ENCODE data around the gene SLC22A15.

The SLC22A15 gene

DNA sequence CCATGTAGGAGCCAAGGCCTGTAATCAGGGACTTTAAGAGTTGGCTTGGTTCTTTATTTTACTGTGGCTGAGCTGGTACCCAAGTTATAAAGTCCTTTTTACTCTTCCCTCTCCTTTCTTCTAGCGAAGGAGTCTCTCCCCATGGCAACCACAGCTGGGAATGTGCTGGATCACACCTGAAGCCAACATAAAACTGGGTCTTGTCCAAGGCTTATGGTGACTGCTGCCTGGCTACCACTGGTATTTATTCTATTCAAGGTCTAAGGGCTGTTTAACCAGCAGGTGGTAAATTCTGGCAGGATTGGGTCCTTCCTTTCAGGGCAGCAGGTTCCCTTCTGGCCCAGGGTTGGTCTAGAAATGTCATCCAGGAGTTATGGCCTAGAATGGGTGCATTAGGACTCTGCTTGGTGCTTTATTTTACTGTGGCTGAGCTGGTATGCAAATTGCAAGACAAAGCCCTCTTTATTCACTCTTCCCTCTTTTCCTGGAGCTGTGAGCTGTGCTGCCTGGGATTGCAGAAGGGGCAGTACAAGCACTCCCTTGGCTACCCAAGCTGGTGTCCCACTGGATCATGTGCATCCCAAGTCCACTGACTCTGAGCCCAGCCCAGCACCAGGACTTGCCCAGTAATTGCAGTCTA, 26.6 kb downstream of the SLC22A15 start:
- no peaks in the 10 kb centered on the region for H3K36me3 ChIP-seq (ENCODE audit: control insufficient read depth in 5 of 5, insufficient read depth in 5 of 5, low read length in 5 of 5)
- no peak overlapping the region for H3K9ac ChIP-seq (ENCODE audit: low read length in 5 of 5)

DNA sequence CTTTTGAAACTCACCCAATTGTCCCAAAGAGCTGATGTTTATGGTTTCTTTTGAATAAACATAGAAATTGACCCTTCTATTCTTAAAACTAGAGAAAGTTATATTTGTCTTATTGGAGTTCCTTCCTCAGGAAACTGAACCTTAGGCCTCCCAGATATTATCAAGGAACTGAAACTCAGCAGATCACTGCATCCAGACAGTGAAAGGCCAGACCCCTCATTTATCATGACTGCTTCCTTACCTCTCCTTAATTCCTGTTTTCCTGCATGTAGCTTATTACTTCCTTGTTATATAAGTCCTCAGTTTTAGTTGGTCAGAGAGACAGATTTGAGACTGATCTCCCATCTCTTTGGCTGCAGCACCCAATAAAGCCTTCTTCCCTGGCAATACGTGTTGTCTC, 27.5 kb downstream of the SLC22A15 start:
- H3K9ac ChIP-seq (ENCODE audit: low read length in 5 of 5), result no peak overlapping the region
- H3K9me3 ChIP-seq (ENCODE audit: control insufficient read depth in 5 of 5, low read length in 5 of 5), result peaks cover 0 to 5% (median 0%) of the 10 kb centered on the region in 5 donors
- no peak overlapping the region for H3K27ac ChIP-seq (ENCODE audit: low read depth, low read length)
- no peaks in the 10 kb centered on the region for H3K27me3 ChIP-seq (ENCODE audit: control insufficient read depth in 5 of 5, insufficient read depth in 4 of 5, low read length in 5 of 5)
- H3K4me1 ChIP-seq (ENCODE audit: control insufficient read depth in 5 of 5, insufficient read depth in 5 of 5, low read length in 5 of 5), result peaks cover 0 to 2% (median 0%) of the 10 kb centered on the region in 5 donors
- no peaks in the 10 kb centered on the region for H3K36me3 ChIP-seq (ENCODE audit: control insufficient read depth in 5 of 5, insufficient read depth in 5 of 5, low read length in 5 of 5)
- no peak overlapping the region for H3K4me3 ChIP-seq (ENCODE audit: low read depth in 1 of 5, low read length in 5 of 5)

More for the DNA sequence above, 26.6 kb downstream of the SLC22A15 start:
- Histone ChIP-seq H3K27ac (ENCODE audit: low read depth, low read length) (no peak overlapping the region), H3K4me1 (ENCODE audit: control insufficient read depth in 5 of 5, insufficient read depth in 5 of 5, low read length in 5 of 5) (peaks cover 0 to 2% (median 0%) of the 10 kb centered on the region in 5 donors), H3K9me3 (ENCODE audit: control insufficient read depth in 5 of 5, low read length in 5 of 5) (peaks cover 0 to 11% (median 7%) of the 10 kb centered on the region in 5 donors), H3K27me3 (ENCODE audit: control insufficient read depth in 5 of 5, insufficient read depth in 4 of 5, low read length in 5 of 5) (no peaks in the 10 kb centered on the region), H3K4me3 (ENCODE audit: low read depth in 1 of 5, low read length in 5 of 5) (no peak overlapping the region)

DNA sequence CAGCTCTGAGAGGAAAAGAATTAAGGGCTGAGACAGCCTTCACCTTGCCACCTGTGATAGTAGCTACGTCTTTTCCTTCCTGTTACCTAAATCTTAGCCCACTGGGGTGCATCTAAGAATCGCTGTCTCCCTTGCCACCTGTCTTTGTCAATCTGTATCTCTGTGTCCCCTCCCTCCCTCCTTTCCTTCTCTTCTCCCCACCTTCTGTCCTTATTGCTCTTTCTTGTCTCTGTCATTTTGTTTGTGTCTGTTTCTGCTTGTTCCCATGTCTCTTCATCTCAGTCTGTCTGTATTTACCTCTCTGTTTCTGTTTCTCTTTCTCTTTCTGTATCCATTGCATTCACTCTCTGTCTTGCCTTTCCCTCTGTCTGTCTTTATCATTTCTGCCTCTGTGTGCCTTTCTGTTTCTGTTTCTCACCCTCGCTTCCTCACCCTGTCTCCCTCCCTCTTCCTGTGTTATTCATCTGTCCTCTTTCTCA, 30.2 kb downstream of the SLC22A15 start:
- H3K4me3 ChIP-seq (ENCODE audit: low read depth in 1 of 5, low read length in 5 of 5), result no peak overlapping the region
- H3K4me1 ChIP-seq (ENCODE audit: control insufficient read depth in 5 of 5, insufficient read depth in 5 of 5, low read length in 5 of 5), result peaks cover 0 to 2% (median 0%) of the 10 kb centered on the region in 5 donors
- H3K27me3 ChIP-seq (ENCODE audit: control insufficient read depth in 5 of 5, insufficient read depth in 4 of 5, low read length in 5 of 5), result no peaks in the 10 kb centered on the region
- H3K36me3 ChIP-seq (ENCODE audit: control insufficient read depth in 5 of 5, insufficient read depth in 5 of 5, low read length in 5 of 5), result no peaks in the 10 kb centered on the region
- no peaks in the 10 kb centered on the region for H3K9me3 ChIP-seq (ENCODE audit: control insufficient read depth in 5 of 5, low read length in 5 of 5)
- H3K27ac ChIP-seq (ENCODE audit: low read depth, low read length), result no peak overlapping the region
- H3K9ac ChIP-seq (ENCODE audit: low read length in 5 of 5), result no peak overlapping the region

DNA sequence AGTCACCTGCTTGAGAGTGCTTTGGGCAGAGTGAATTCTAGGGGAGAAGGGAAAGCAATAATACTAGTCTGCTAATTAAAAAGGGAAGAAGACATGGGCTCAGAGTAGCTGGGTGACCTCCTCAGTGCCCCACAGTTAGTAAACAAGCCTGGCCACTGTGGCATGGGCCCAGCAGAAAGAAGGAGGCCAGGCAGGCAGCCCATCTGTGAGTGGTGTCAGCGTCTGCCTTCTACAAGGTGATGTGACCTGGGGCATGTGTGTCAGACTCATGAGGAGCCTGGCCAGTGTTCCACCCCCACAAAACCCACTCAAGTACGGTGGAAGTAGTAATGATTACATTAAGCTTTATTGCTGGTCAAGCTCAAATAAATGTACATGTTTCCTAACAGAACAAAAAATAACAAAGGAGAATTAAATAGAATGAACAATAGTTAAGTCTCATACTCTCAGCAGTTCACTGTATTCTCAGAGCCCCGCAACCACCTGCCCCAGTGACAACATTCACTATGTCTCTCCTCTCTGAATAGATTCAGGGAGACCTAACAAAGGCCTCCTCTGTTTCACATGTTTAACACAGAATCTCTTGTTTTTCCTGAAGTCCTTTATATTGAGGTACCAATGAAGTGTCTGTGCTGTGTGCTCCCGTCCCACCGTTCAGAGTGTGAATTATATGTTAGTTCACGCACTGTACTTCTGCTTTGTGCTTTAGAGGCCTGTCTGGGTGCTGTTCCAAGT, 32.5 kb downstream of the SLC22A15 start:
- no peak overlapping the region for H3K4me3 ChIP-seq (ENCODE audit: low read depth in 1 of 5, low read length in 5 of 5)
- H3K4me1 ChIP-seq (ENCODE audit: control insufficient read depth in 5 of 5, insufficient read depth in 5 of 5, low read length in 5 of 5), result no peaks in the 10 kb centered on the region
- no peaks in the 10 kb centered on the region for H3K27me3 ChIP-seq (ENCODE audit: control insufficient read depth in 5 of 5, insufficient read depth in 4 of 5, low read length in 5 of 5)
- H3K9me3 ChIP-seq (ENCODE audit: control insufficient read depth in 5 of 5, low read length in 5 of 5), result no peaks in the 10 kb centered on the region
- H3K36me3 ChIP-seq (ENCODE audit: control insufficient read depth in 5 of 5, insufficient read depth in 5 of 5, low read length in 5 of 5), result no peaks in the 10 kb centered on the region
- no peak overlapping the region for H3K9ac ChIP-seq (ENCODE audit: low read length in 5 of 5)
- no peak overlapping the region for H3K27ac ChIP-seq (ENCODE audit: low read depth, low read length)

DNA sequence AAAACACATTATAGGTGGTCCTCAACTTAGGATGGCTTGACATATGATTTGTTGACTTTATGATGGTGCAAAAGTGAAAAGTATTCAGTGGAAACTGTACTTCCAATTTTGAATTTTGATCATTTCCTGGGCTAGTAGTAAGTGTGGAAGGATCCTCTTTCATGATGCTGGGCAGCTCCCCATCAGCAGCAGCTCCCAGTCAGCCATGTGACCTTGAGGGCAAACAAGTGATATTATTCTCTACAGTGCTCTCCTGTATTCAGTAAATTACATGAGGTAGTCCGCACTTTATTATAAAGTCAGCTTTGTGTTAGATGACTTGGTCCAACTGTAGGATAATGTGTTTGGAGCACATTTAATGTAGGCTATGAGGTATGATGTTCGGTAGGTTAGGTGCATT, 36.4 kb downstream of the SLC22A15 start:
- Histone ChIP-seq H3K4me1 (ENCODE audit: control insufficient read depth in 5 of 5, insufficient read depth in 5 of 5, low read length in 5 of 5) (no peaks in the 10 kb centered on the region), H3K27ac (ENCODE audit: low read depth, low read length) (no peak overlapping the region), H3K36me3 (ENCODE audit: control insufficient read depth in 5 of 5, insufficient read depth in 5 of 5, low read length in 5 of 5) (no peaks in the 10 kb centered on the region)

DNA sequence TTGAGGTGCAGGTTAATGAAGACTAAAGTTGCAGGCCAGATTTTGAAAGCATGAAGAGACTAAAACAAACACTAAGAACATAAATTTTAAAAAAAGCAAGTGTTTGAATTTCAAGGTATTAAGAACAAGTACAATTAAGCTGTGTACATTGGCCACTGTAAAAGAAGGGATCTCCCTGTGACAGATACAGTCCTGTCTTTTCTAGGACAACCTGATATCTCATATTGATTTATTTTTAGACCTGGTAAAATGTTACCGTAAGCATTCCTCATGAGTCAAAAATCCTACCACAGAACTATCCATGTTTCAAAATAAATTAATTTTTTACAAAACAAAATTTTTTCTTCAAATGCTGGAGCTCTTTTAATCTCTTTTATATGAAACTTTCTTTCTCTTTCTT, 39.4 kb downstream of the SLC22A15 start:
- no peaks in the 10 kb centered on the region for H3K4me1 ChIP-seq (ENCODE audit: control insufficient read depth in 5 of 5, insufficient read depth in 5 of 5, low read length in 5 of 5)
- H3K27me3 ChIP-seq (ENCODE audit: control insufficient read depth in 5 of 5, insufficient read depth in 4 of 5, low read length in 5 of 5), result no peaks in the 10 kb centered on the region

More for the DNA sequence above, 36.4 kb downstream of the SLC22A15 start:
- Histone ChIP-seq H3K9ac (ENCODE audit: low read length in 5 of 5) (no peak overlapping the region), H3K9me3 (ENCODE audit: control insufficient read depth in 5 of 5, low read length in 5 of 5) (no peaks in the 10 kb centered on the region), H3K4me3 (ENCODE audit: low read depth in 1 of 5, low read length in 5 of 5) (no peak overlapping the region), H3K27me3 (ENCODE audit: control insufficient read depth in 5 of 5, insufficient read depth in 4 of 5, low read length in 5 of 5) (no peaks in the 10 kb centered on the region)

DNA sequence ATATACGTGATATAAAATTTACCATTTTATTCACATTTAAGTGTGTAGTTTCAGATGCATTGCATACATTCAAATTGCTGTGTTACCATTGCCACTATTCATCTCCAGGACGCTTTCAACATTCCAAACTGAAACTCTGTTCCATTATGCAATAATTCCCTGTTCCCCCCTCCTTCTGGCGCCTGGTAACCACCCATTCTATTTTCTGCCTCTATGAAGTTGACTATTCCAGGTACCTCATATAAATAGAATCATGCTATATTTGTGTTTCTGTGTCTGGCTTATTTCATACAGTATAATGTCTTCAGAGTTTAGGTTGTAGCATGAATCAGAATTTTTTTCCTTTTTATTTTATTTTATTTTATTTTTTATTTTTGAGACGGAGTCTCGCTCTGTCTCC, 41.7 kb downstream of the SLC22A15 start:
- Histone ChIP-seq H3K4me3 (ENCODE audit: low read depth in 1 of 5, low read length in 5 of 5) (no peak overlapping the region), H3K9me3 (ENCODE audit: control insufficient read depth in 5 of 5, low read length in 5 of 5) (no peaks in the 10 kb centered on the region), H3K27me3 (ENCODE audit: control insufficient read depth in 5 of 5, insufficient read depth in 4 of 5, low read length in 5 of 5) (peaks cover 0 to 2% (median 0%) of the 10 kb centered on the region in 5 donors), H3K36me3 (ENCODE audit: control insufficient read depth in 5 of 5, insufficient read depth in 5 of 5, low read length in 5 of 5) (peaks cover 0 to 3% (median 0%) of the 10 kb centered on the region in 5 donors), H3K9ac (ENCODE audit: low read length in 5 of 5) (no peak overlapping the region), H3K4me1 (ENCODE audit: control insufficient read depth in 5 of 5, insufficient read depth in 5 of 5, low read length in 5 of 5) (no peaks in the 10 kb centered on the region), H3K27ac (ENCODE audit: low read depth, low read length) (no peak overlapping the region)

More for the DNA sequence above, 39.4 kb downstream of the SLC22A15 start:
- Histone ChIP-seq H3K4me3 (ENCODE audit: low read depth in 1 of 5, low read length in 5 of 5) (no peak overlapping the region), H3K9me3 (ENCODE audit: control insufficient read depth in 5 of 5, low read length in 5 of 5) (no peaks in the 10 kb centered on the region), H3K36me3 (ENCODE audit: control insufficient read depth in 5 of 5, insufficient read depth in 5 of 5, low read length in 5 of 5) (no peaks in the 10 kb centered on the region), H3K27ac (ENCODE audit: low read depth, low read length) (no peak overlapping the region), H3K9ac (ENCODE audit: low read length in 5 of 5) (no peak overlapping the region)

DNA sequence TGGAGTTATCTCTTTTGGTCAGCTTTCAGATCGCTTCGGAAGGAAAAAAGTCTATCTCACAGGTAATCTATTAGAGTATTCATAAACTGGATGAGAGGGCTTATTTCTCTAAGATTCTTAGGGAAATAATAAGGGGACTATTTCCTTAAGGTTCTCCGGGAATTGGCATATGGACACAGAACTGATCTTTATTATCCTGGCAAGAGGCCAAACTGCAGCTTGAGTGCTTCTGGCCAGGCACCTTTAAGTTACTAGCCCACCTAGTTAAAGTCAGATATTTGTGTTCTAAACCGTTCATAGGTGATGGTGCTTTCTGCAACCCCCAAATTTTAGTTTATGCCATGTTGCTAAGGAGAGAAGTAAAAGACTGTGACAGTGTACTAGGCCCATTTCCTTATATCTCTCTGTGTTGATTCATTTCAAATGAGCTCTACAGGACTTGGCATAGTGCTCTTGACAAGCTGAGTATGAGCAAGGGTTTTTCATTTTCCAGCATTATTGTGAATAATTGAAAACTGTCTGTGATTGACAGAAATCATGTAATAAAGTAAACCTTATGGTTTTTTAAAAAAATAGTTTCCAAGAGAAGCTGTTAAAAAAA, 43.4 kb downstream of the SLC22A15 start:
- Histone ChIP-seq H3K4me1 (ENCODE audit: control insufficient read depth in 5 of 5, insufficient read depth in 5 of 5, low read length in 5 of 5) (no peaks in the 10 kb centered on the region), H3K36me3 (ENCODE audit: control insufficient read depth in 5 of 5, insufficient read depth in 5 of 5, low read length in 5 of 5) (peaks cover 0 to 3% (median 0%) of the 10 kb centered on the region in 5 donors), H3K9ac (ENCODE audit: low read length in 5 of 5) (no peak overlapping the region), H3K27me3 (ENCODE audit: control insufficient read depth in 5 of 5, insufficient read depth in 4 of 5, low read length in 5 of 5) (peaks cover 0 to 2% (median 0%) of the 10 kb centered on the region in 5 donors), H3K4me3 (ENCODE audit: low read depth in 1 of 5, low read length in 5 of 5) (no peak overlapping the region), H3K9me3 (ENCODE audit: control insufficient read depth in 5 of 5, low read length in 5 of 5) (no peaks in the 10 kb centered on the region), H3K27ac (ENCODE audit: low read depth, low read length) (no peak overlapping the region)

DNA sequence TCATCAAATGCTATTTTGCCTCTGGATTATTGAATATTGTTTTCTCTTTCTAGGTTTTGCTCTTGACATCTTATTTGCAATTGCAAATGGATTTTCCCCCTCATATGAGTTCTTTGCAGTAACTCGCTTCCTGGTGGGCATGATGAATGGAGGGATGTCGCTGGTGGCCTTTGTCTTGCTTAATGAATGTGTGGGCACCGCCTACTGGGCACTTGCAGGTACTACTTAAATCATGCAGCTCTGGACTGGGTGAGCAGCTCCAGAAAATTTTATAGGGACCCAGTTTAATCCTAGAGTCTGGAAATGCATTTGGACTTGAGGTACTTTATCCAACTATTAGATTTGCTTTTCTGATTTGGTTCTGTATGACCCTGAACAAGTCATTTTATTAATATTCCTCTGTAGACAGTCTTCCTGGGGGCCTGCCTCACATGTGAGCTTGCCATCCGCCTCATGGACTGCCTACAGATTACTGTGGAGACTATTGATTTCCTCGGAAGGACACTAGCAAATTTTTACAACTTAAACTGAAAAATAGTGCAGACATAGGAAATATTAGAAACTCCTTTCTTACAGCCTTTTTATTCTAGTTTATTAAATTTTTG, 44.5 kb downstream of the SLC22A15 start:
- no peaks in the 10 kb centered on the region for H3K4me1 ChIP-seq (ENCODE audit: control insufficient read depth in 5 of 5, insufficient read depth in 5 of 5, low read length in 5 of 5)
- H3K4me3 ChIP-seq (ENCODE audit: low read depth in 1 of 5, low read length in 5 of 5), result no peak overlapping the region
- no peak overlapping the region for H3K9ac ChIP-seq (ENCODE audit: low read length in 5 of 5)
- H3K27ac ChIP-seq (ENCODE audit: low read depth, low read length), result no peak overlapping the region
- H3K9me3 ChIP-seq (ENCODE audit: control insufficient read depth in 5 of 5, low read length in 5 of 5), result no peaks in the 10 kb centered on the region
- peaks cover 0 to 2% (median 0%) of the 10 kb centered on the region in 5 donors for H3K27me3 ChIP-seq (ENCODE audit: control insufficient read depth in 5 of 5, insufficient read depth in 4 of 5, low read length in 5 of 5)
- H3K36me3 ChIP-seq (ENCODE audit: control insufficient read depth in 5 of 5, insufficient read depth in 5 of 5, low read length in 5 of 5), result peaks cover 0 to 3% (median 0%) of the 10 kb centered on the region in 5 donors

All from subcutaneous abdominal adipose tissue (tissue), 5 donors.